Omental fat pad (tissue), 4 donors: ENCODE data around the gene EXT2. TPM values are rescaled to one million over a fixed set of nuclear protein-coding genes. Genes with fewer than 3 reads are reported as not detected.
A peak's percentile ranks its signal among the peaks of the same experiment; 100 is the strongest.

Experiments used
- ATAC-seq: fragments of 150-250 bp; one replicate; pipeline ENCODE4 v1.9.1; 2016; ENCODE audit warnings: mild to moderate bottlenecking, moderate library complexity; ENCODE audit not compliant: low FRiP score
- DNase-seq: peaks from one replicate; pipeline ENCODE4 v3.0.0-alpha.2; 2019; ENCODE audit warnings: low spot score
- total RNA-seq, 4 donors: library from RNA; depleted of rRNA; stranded (reverse); fragments of >200 nt; gene quantifications; one replicate each; pipeline ENCODE4 v1.1.0, GENCODE V29; 2016
- TF ChIP-seq, protein P1 (sequence below), 3 donors: fragments of 450-650 bp; IDR thresholded peaks; one replicate each; pipeline ENCODE4 v1.5.1; 2016 to 2017; ENCODE audit warnings: antibody characterized with exemption in 3 of 3, mild to moderate bottlenecking in 3 of 3, moderate library complexity in 2 of 3

EXT2 gene
- total RNA-seq, 4 donors from 2014 or later = 60.5 to 91.0 (median 76.1) TPM

DNA sequence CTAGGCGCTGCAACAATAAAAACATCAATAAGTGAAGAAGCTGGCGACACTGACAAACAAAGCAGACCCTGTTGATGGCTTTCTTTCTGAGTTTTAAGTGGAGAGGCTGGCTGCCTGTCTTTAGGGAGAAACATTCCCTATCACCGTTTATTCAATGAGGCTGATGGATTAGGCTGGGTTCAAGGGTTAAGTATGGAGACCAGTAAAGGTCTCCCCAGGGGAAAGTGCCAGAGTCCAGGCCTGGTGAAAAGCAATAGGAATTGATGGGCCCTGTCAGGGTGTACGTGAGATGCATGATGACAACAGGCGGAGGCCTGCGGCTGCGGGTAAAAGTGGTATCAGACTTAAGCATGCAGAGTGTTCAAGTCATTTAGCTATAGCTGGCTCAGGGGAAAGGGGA, 111.8 kb downstream of the EXT2 start:
- no peak for ATAC-seq
- TF ChIP-seq, protein P1, sequence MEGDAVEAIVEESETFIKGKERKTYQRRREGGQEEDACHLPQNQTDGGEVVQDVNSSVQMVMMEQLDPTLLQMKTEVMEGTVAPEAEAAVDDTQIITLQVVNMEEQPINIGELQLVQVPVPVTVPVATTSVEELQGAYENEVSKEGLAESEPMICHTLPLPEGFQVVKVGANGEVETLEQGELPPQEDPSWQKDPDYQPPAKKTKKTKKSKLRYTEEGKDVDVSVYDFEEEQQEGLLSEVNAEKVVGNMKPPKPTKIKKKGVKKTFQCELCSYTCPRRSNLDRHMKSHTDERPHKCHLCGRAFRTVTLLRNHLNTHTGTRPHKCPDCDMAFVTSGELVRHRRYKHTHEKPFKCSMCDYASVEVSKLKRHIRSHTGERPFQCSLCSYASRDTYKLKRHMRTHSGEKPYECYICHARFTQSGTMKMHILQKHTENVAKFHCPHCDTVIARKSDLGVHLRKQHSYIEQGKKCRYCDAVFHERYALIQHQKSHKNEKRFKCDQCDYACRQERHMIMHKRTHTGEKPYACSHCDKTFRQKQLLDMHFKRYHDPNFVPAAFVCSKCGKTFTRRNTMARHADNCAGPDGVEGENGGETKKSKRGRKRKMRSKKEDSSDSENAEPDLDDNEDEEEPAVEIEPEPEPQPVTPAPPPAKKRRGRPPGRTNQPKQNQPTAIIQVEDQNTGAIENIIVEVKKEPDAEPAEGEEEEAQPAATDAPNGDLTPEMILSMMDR (IDR thresholded peaks at IDR 0.05) = no peak
- DNase-seq = no peak

DNA sequence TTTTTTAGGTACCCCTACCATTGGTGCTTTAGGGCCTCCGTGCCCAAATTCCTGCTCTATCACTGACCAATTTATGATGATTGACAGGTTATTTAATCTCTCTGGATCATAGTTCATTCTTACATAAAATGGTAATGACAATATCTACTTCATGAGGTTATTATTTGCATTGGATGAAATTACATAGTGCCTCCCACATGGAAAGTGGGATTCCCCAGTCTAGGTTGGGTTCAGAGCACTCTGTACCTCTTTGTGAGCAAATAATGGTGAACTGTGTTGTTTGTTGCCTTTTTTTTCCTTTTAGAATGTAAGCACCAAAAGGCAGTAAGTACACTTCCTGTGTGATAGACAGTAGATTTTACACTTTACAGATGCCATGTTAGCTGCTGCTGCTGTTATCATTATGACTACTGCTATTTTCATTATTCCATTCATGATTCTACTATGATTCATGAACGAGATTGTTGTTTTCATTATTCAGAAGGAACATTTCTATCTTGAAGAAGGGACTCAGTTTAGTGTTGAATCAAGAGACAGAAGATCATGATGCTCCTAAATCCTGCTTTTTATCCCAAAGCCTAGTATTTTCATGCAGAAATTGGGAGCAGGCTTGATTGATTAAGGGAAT, 113.6 kb downstream of the EXT2 start:
- TF ChIP-seq, protein P1 (IDR thresholded peaks at IDR 0.05) = no peak
- ATAC-seq (no peak), DNase-seq (no peak)

DNA sequence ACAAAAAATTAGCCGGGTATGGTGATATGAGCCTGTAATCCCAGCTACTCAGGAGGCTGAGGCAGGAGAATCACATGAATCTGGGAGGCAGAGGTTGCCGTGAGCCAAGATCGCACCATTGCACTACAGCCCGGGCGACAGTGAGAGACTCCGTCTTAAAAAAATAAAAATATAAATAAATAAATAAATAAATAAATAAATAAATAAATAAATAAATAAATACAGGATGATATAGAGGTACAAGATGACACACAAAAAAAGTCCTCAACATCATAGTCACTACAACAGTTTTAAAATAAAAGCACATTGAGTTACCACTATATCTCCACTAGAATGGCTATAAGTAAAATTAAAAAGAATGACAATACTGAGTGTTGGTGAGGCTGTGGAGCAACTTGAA, 116.7 kb downstream of the EXT2 start:
- DNase-seq (no peak), ATAC-seq (no peak)
- TF ChIP-seq, protein P1 (IDR thresholded peaks at IDR 0.05) = no peak

DNA sequence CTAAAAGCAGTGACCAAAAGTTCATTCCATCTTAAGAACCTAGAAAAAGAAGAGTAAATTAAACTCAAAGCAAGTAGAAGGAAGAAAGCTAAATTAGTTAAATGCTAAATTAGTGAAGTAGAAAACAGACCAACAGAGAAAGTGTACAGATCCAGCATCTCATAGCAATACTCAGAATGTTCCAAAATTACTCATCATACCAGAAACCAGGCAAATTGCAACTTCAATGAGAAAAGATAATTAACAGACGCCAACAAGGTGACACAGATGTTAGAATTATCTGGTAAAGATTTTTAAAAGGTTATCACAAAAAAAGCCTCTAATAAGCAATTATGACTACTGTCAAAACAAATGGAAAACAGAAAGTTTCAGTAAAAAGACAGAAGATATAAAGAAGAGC, 117.7 kb downstream of the EXT2 start:
- TF ChIP-seq, protein P1 (IDR thresholded peaks at IDR 0.05) = no peak
- no peak for ATAC-seq
- DNase-seq = no peak

DNA sequence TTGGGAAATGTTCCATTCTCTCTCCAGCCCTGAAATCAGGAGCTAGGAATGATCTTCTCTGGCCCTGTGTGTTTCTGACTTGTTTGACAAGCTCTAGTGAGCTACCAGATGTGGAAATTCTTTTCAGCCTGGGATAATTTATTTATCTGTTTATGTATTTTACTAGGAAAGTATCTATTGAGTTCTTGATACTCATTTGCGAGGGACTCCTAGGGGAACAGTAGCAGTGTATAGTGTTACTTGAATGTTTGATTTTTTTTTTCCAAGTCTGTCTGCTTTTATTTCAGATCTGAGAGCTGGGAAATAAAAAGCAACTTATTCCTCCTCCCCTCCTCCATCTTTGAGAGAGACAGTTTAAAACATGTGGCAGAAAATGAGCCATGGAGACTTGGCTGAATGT, 122.0 kb downstream of the EXT2 start:
- TF ChIP-seq, protein P1 (IDR thresholded peaks at IDR 0.05) = no peak
- no peak for ATAC-seq
- no peak for DNase-seq

DNA sequence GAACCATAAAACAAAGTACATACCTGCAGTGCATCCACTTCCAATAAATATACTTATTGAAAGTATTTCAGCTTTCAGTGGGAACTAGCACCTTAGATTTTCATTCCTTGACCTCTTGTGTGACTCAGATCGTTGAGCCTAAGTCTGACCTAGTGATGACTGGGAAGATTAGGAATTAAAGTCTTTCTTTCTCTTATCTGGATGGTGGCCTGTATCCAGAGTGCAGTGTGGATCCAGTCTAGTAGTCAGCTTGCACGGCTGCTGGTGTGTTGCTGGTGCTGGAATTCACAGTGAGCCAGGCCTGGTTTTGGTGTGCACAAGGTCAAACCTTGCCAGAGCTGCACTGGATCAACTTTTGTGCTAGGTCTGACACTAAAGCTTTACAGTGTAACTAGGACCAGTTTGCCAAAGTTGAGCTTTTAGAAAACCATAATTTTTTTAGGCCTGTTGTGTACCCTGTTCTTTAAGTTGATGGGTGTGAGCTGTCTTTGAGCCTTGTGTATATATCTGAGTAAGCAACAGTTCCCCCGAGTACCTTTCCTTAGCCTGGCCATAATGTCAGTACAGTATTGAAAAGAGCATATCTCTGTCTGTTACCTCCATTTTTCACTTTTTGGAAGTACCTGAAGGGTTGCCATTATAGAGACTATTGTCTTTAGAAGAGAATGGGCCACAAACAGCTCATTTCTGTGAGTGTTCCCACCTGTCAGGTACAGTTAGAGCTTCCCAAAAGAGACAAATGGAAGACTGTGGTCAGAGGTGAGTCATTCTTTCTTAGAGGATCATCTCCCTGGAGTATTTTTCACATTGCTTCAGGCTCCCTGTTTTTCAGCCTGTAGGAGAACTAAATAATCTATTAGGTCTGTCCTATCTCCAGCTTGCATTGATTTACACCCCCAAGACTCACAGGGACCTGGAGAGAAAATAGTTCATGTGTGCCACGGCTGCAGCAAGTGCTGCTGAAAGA, 124.6 kb downstream of the EXT2 start:
- TF ChIP-seq, protein P1 (IDR thresholded peaks at IDR 0.05) = no peak
- no peak for DNase-seq

More for the DNA sequence above, 124.6 kb downstream of the EXT2 start:
- peak; percentile 43 for ATAC-seq
